A549 (cell line): ENCODE data around the gene SLC20A1. TPM values are rescaled to one million over a fixed set of nuclear protein-coding genes. Genes with fewer than 3 reads are reported as not detected.
A peak's percentile ranks its signal among the peaks of the same experiment; 100 is the strongest.

Experiments used
- ATAC-seq, 2 experiments: fragments of 200-7000 bp in 1 of 2; fragments of >200 bp in 1 of 2; cut with Nextera tagmentation in 1 of 2; cut with Tn5 transposase in 1 of 2; 3 replicates each; pipeline versions ENCODE4 v1.8.0 to v1.9.1; 2018 to 2020; ENCODE audit warnings: mild to moderate bottlenecking in 1 of 2, moderate library complexity in 1 of 2
- CTCF ChIA-PET: fragments of 300-600 bp; sonication (Branson Sonifier 250); formaldehyde crosslinking; extraction: SDS; loops from one replicate; lab custom pipeline; 2021; ENCODE audit warnings: antibody characterized with exemption, inconsistent platforms; lab: Yijun Ruan, JAX
- POLR2A ChIA-PET: fragments of 350-600 bp; formaldehyde crosslinking; extraction: SDS; loops from one replicate; lab custom pipeline; 2021; ENCODE audit warnings: antibody characterized with exemption, inconsistent platforms; lab: Yijun Ruan, JAX
- DNase-seq, 2 experiments: peaks; one replicate each; pipeline versions ENCODE4 v3.0.0 to v3.0.0-alpha.2; 2011 to 2016; ENCODE audit warnings: low read depth in 1 of 2, low spot score in 1 of 2
- FAIRE-seq: peaks from 2 replicates; lab custom pipeline; 2011; peaks lifted over from hg19 to GRCh38; lab: Jason Lieb, UNC
- H3K27ac ChIP-seq, 2 experiments: fragments of >200 bp; sonication (Bioruptor Twin); formaldehyde crosslinking; 3 replicates each; pipeline ENCODE4 v1.5.1; 2016 to 2017
- H3K4me1 ChIP-seq: fragments of >200 bp; sonication (Bioruptor Twin); formaldehyde crosslinking; 3 replicates; pipeline ENCODE4 v1.6.1; 2016
- H3K4me2 ChIP-seq: fragments of >200 bp; sonication (Bioruptor Twin); formaldehyde crosslinking; 3 replicates; pipeline ENCODE4 v1.6.1; 2016
- H3K4me3 ChIP-seq: fragments of >200 bp; sonication (Bioruptor Twin); formaldehyde crosslinking; 3 replicates; pipeline ENCODE4 v1.5.1; 2016
- H3K9me3 ChIP-seq: fragments of >200 bp; sonication (Bioruptor Twin); formaldehyde crosslinking; 3 replicates; pipeline ENCODE4 v1.6.1; 2016
- CBX2 ChIP-seq: fragments of 200-600 bp; sonication (generic); IDR thresholded peaks from 2 replicates; pipeline ENCODE4 v1.6.1; 2016; ENCODE audit warnings: low read depth, mild to moderate bottlenecking, borderline replicate concordance
- CHD2 ChIP-seq: fragments of 150-350 bp; IDR thresholded peaks from 2 replicates; pipeline ENCODE4 v1.6.1; 2014; ENCODE audit warnings: low read length; ENCODE audit not compliant: partially characterized antibody
- EHF ChIP-seq: fragments of 250-450 bp; sonication (Bioruptor Pico); IDR thresholded peaks from 2 replicates; pipeline ENCODE4 v1.5.0; 2020; ENCODE audit warnings: mild to moderate bottlenecking
- FOSL2 ChIP-seq, 2 experiments: fragments of 450-650 bp in 1 of 2; fragments of >200 bp in 1 of 2; sonication (Bioruptor Twin) in 1 of 2; formaldehyde crosslinking; IDR thresholded peaks; 2 replicates each; pipeline versions ENCODE4 v1.5.0 to v1.6.1; 2016 to 2020; ENCODE audit warnings: mild to moderate bottlenecking in 1 of 2, moderate library complexity in 1 of 2
- FOXS1 ChIP-seq: fragments of 250-450 bp; sonication (Bioruptor Pico); IDR thresholded peaks from 2 replicates; pipeline ENCODE4 v1.5.0; 2020; ENCODE audit warnings: mild to moderate bottlenecking, moderate library complexity
- HDAC2 ChIP-seq: fragments of 200-600 bp; sonication (generic); IDR thresholded peaks from 2 replicates; pipeline ENCODE4 v1.6.1; 2016
- HEYL ChIP-seq: fragments of 250-450 bp; sonication (Bioruptor Pico); IDR thresholded peaks from 2 replicates; pipeline ENCODE4 v1.8.0; 2021; ENCODE audit warnings: mild to moderate bottlenecking, moderate library complexity
- HOXB5 ChIP-seq: fragments of 250-450 bp; sonication (Bioruptor Pico); IDR thresholded peaks from 2 replicates; pipeline ENCODE4 v1.5.0; 2020; ENCODE audit warnings: mild to moderate bottlenecking, moderate library complexity
- JUN ChIP-seq, 2 experiments: fragments of >200 bp; sonication (Bioruptor Twin); formaldehyde crosslinking; IDR thresholded peaks; 2 replicates in 1 of 2; 3 replicates in 1 of 2; pipeline ENCODE4 v1.6.1; 2016 to 2017
- JUNB ChIP-seq: fragments of >200 bp; sonication (Bioruptor Twin); formaldehyde crosslinking; IDR thresholded peaks from 2 replicates; pipeline ENCODE4 v1.6.1; 2016
- MAZ ChIP-seq: fragments of 150-350 bp; IDR thresholded peaks from 2 replicates; pipeline ENCODE4 v1.6.1; 2014; ENCODE audit warnings: antibody characterized with exemption, low read depth, low read length, borderline replicate concordance
- NPAS2 ChIP-seq: fragments of 250-450 bp; sonication (Bioruptor Pico); IDR thresholded peaks from 2 replicates; pipeline ENCODE4 v1.8.0; 2022; ENCODE audit warnings: mild to moderate bottlenecking, moderate library complexity, borderline replicate concordance
- POLR2AphosphoS2 ChIP-seq: conservative IDR thresholded peaks from 2 replicates; pipeline ENCODE4 v1.6.1; 2012; ENCODE audit warnings: low read length, improper control_type of control experiment, inconsistent platforms
- RCOR1 ChIP-seq: fragments of 150-350 bp; IDR thresholded peaks from 2 replicates; pipeline ENCODE4 v1.6.1; 2014; ENCODE audit warnings: antibody characterized with exemption, low read length, low read depth
- RNF2 ChIP-seq: fragments of 200-600 bp; sonication (generic); IDR thresholded peaks from 2 replicates; pipeline ENCODE4 v1.6.1; 2016; ENCODE audit warnings: low read depth, mild to moderate bottlenecking, antibody characterized with exemption, moderate library complexity, borderline replicate concordance
- ZSCAN20 ChIP-seq: fragments of 250-450 bp; sonication (Bioruptor Pico); IDR thresholded peaks from 2 replicates; pipeline ENCODE4 v1.8.0; 2022; ENCODE audit warnings: mild to moderate bottlenecking, moderate library complexity
- WGBS: methylation state at CpG from one replicate; pipeline ENCODE4 v1.1.6; 2017; ENCODE audit errors: missing lambda C conversion rate; 5-methylcytosine and 5-hydroxymethylcytosine counted together
- polyA plus RNA-seq, 4 experiments: library from polyadenylated mRNA; depleted of rRNA in 3 of 4; stranded (reverse); fragments of >200 nt; fragmentation: RNase III in 1 of 4; extraction: RNeasy Plus Mini Kit Qiagen cat#74134 plus additional on column Dnase treatment in 1 of 4; gene quantifications; 2 replicates in 3 of 4; 3 replicates in 1 of 4; pipeline ENCODE4 v1.2.3, GENCODE V29; 2011 to 2017
- TF ChIP-seq, protein P1 (sequence below): IDR thresholded peaks from 2 replicates; pipeline ENCODE4 v1.6.1; 2012
- TF ChIP-seq, protein P2 (sequence below): fragments of 450-650 bp; IDR thresholded peaks from 2 replicates; pipeline ENCODE4 v1.6.1; 2014; ENCODE audit warnings: antibody characterized with exemption
- TF ChIP-seq, protein P3 (sequence below): fragments of >200 bp; sonication (Bioruptor Twin); formaldehyde crosslinking; IDR thresholded peaks from 3 replicates; pipeline ENCODE4 v1.5.1; 2016
- TF ChIP-seq, protein P4 (sequence below): fragments of 150-350 bp; IDR thresholded peaks from 2 replicates; pipeline ENCODE4 v1.6.1; 2014; ENCODE audit warnings: low read depth, mild to moderate bottlenecking, low read length

SLC20A1 gene
- polyA plus RNA-seq, 2 of the 4 experiments (the other 2 are of a cell fraction), result 83.6 to 86.8 TPM

DNA sequence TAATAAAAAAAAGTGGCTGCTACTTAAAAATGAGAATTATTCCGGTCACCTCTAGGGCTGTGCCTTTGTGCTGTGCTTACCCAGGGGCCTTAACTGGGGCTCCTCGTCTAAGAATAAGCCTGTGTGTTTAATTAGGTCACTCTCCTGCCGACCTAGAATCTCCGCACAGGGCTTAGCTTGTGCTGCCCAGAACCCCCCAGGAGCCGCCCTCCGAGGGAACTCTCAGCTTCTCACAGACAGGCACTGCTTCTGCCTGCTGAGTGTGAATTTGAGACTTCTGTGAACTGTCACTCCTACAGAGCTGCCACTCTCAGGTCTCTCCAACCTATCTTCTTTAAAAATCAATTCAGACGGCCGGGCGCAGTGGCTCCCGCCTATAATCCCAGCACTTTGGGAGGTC, 63.2 kb downstream of the SLC20A1 start:
- no peak for ATAC-seq
- ChIA-PET CTCF (interaction anchor here (0.9 to 5.6 kb wide), 4 partner anchors 17 to 83 kb away, joined by 3 to 55 read pairs (median 10); no protein-coding TSS in a partner anchor), POLR2A (no interaction called here)
- no peak for TF ChIP-seq HOXB5
- TF ChIP-seq, protein P1, sequence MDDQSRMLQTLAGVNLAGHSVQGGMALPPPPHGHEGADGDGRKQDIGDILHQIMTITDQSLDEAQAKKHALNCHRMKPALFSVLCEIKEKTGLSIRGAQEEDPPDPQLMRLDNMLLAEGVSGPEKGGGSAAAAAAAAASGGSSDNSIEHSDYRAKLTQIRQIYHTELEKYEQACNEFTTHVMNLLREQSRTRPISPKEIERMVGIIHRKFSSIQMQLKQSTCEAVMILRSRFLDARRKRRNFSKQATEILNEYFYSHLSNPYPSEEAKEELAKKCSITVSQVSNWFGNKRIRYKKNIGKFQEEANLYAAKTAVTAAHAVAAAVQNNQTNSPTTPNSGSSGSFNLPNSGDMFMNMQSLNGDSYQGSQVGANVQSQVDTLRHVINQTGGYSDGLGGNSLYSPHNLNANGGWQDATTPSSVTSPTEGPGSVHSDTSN, result no peak
- no peak for TF ChIP-seq NPAS2 (CRISPR knock-in tag)
- Histone ChIP-seq H3K4me2 (no peak overlapping the region), H3K4me3 (no peak overlapping the region), H3K27ac (no peak overlapping the region), H3K9me3 (no peaks in the 10 kb centered on the region), H3K4me1 (peaks cover 7% of the 10 kb centered on the region; the same call in 2 of the 3 replicates)
- WGBS, result 82% methylated on average over 10 of the region's 10 CpGs
- FAIRE-seq, result no peak
- DNase-seq, result no peak

DNA sequence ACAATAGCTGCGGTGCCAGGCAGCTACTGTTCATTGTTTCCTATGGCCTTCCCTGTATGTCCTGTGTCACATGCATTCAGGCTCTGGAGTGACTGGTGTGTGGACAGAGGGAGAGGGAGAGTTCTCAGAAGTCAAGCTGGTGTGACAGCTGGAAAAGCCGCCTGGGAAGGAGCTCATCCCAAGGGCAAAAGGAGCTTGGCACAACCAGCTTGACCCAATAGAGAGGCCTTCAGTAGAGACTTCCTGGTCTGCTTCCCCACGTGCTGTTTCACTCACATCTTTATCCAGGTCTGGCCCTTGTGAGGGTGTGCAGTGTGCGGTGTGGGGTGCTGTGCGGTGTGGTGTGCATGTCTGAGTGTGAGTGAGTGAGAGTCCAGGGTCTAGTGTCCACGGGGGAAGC, 64.0 kb downstream of the SLC20A1 start:
- no peak for TF ChIP-seq RCOR1
- no peaks in the 10 kb centered on the region for H3K9me3 ChIP-seq
- H3K27ac ChIP-seq, result no peak overlapping the region
- WGBS, result 84% methylated on average over 6 of the region's 6 CpGs
- H3K4me3 ChIP-seq, result no peak overlapping the region
- CTCF ChIA-PET, result interaction anchor here (1.0 to 5.6 kb wide), 5 partner anchors 9 to 83 kb away, joined by 3 to 55 read pairs (median 5); no protein-coding TSS in a partner anchor
- FAIRE-seq (no peak), DNase-seq (no peak), ATAC-seq (0 out of 6 replicates have a peak, but pooled peaks of 1 of the 2 experiments have one; percentile 9)
- H3K4me2 ChIP-seq, result no peak overlapping the region
- POLR2A ChIA-PET, result no interaction called here
- H3K4me1 ChIP-seq, result peaks cover 8% of the 10 kb centered on the region

DNA sequence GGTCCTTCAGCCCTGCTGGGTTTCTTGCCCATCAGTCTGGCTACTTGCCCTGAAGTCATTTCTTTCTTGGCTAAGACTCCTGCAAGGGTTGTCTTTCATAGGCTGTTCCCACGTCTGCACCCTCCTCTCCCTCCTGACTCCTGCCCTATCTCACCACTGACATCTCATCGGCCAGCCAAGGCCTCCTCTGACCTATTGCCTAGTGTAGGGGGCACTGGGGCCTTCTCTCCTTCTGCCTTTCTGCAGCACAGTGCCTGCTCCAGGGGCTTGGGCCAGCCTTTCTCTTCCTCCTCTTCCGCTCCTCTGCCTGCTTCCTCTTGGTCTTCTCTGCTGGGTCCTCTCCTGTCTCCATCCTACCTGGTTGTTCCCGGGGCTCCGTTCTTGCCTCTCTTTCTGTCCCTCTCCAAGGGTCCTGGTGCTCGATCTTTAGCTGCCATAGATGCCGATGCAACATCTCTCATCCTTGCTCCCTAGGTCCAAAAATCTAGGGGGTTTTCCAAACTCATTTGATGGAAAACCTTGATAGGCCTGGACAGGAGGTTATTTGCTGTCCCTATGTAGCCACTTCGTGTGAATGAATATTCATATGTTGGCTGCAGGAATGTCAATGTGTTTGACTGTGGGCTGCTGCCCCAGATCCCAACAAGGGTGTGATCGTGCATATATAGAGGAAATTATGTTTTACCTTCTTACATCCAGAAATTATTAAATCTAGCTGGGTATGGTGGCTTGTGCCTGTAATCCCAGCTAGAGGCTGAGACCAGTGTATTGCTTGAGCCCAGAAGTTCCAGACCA, 65.4 kb downstream of the SLC20A1 start:
- Histone ChIP-seq H3K27ac (no peak overlapping the region), H3K9me3 (no peaks in the 10 kb centered on the region), H3K4me3 (no peak overlapping the region), H3K4me2 (no peak overlapping the region), H3K4me1 (peaks cover 17% of the 10 kb centered on the region)
- ATAC-seq (no peak), DNase-seq (no peak), FAIRE-seq (no peak)
- ChIA-PET CTCF (interaction anchor here (1.4 to 2.9 kb wide), 3 partner anchors 15 to 111 kb away, joined by 4 to 31 read pairs (median 6); no protein-coding TSS in a partner anchor), POLR2A (no interaction called here)
- TF ChIP-seq CHD2 (no peak), RNF2 (no peak), RCOR1 (no peak), JUN (IDR thresholded peaks at IDR 0.05) (no peak), CBX2 (no peak), FOXS1 (CRISPR knock-in tag) (no peak), HDAC2 (no peak), POLR2AphosphoS2 (no peak), MAZ (no peak), FOSL2 (IDR thresholded peaks at IDR 0.05) (no peak), FOSL2 (CRISPR knock-in tag; IDR thresholded peaks at IDR 0.05) (no peak), HEYL (no peak), JUNB (no peak), ZSCAN20 (CRISPR knock-in tag) (no peak), HOXB5 (no peak), EHF (CRISPR knock-in tag) (no peak)
- TF ChIP-seq, protein P2, sequence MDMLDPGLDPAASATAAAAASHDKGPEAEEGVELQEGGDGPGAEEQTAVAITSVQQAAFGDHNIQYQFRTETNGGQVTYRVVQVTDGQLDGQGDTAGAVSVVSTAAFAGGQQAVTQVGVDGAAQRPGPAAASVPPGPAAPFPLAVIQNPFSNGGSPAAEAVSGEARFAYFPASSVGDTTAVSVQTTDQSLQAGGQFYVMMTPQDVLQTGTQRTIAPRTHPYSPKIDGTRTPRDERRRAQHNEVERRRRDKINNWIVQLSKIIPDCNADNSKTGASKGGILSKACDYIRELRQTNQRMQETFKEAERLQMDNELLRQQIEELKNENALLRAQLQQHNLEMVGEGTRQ, result no peak
- TF ChIP-seq, protein P3, sequence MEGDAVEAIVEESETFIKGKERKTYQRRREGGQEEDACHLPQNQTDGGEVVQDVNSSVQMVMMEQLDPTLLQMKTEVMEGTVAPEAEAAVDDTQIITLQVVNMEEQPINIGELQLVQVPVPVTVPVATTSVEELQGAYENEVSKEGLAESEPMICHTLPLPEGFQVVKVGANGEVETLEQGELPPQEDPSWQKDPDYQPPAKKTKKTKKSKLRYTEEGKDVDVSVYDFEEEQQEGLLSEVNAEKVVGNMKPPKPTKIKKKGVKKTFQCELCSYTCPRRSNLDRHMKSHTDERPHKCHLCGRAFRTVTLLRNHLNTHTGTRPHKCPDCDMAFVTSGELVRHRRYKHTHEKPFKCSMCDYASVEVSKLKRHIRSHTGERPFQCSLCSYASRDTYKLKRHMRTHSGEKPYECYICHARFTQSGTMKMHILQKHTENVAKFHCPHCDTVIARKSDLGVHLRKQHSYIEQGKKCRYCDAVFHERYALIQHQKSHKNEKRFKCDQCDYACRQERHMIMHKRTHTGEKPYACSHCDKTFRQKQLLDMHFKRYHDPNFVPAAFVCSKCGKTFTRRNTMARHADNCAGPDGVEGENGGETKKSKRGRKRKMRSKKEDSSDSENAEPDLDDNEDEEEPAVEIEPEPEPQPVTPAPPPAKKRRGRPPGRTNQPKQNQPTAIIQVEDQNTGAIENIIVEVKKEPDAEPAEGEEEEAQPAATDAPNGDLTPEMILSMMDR, result no peak
- TF ChIP-seq, protein P4, sequence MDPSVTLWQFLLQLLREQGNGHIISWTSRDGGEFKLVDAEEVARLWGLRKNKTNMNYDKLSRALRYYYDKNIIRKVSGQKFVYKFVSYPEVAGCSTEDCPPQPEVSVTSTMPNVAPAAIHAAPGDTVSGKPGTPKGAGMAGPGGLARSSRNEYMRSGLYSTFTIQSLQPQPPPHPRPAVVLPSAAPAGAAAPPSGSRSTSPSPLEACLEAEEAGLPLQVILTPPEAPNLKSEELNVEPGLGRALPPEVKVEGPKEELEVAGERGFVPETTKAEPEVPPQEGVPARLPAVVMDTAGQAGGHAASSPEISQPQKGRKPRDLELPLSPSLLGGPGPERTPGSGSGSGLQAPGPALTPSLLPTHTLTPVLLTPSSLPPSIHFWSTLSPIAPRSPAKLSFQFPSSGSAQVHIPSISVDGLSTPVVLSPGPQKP, result no peak
- 76% methylated on average over 9 of the region's 9 CpGs for WGBS
